ENCODE results near the gene FFAR3.
"Not testable (repeated sequence)": the region's sequence is repeated elsewhere in the genome, so short reads cannot be mapped to it uniquely, and the experiment has no call there.

Gene FFAR3

GRCh38 chr19:35351411-35352176, 6.7 kb upstream of the FFAR3 start:
- no peak for DNase-seq

GRCh38 chr19:35352177-35352447, 6.1 kb upstream of the FFAR3 start:
- no peak for DNase-seq

- DNase-seq: peak; percentile 87
These were observed 5.6 kb upstream of the FFAR3 start for GRCh38 chr19:35352448-35353304.

GRCh38 chr19:35353635-35354034, 4.6 kb upstream of the FFAR3 start:
- peak; percentile 49 for DNase-seq

GRCh38 chr19:35354898-35355297, 3.4 kb upstream of the FFAR3 start:
- no peak for DNase-seq

- DNase-seq: no peak
These were observed 2.3 kb upstream of the FFAR3 start for GRCh38 chr19:35355791-35356460.

GRCh38 chr19:35358834-35359233, 574 bp downstream of the FFAR3 start:
- DNase-seq: not testable (repeated sequence)

- not testable (repeated sequence) for DNase-seq
These were observed 1.1 kb downstream of the FFAR3 start for GRCh38 chr19:35359395-35359794.

- not testable (repeated sequence) for DNase-seq
These were observed 1.8 kb downstream of the FFAR3 start for GRCh38 chr19:35360081-35360480.

GRCh38 chr19:35360880-35361420, 2.7 kb downstream of the FFAR3 start:
- no peak for DNase-seq

- no peak for DNase-seq
These were observed 4.2 kb downstream of the FFAR3 start for GRCh38 chr19:35362261-35363000.

GRCh38 chr19:35363001-35363590, 4.8 kb downstream of the FFAR3 start:
- no peak for DNase-seq

GRCh38 chr19:35363711-35364425, 5.6 kb downstream of the FFAR3 start:
- DNase-seq: no peak

- no peak for DNase-seq
These were observed 7.0 kb downstream of the FFAR3 start for GRCh38 chr19:35365303-35365702.

GRCh38 chr19:35368378-35368777, 10.1 kb downstream of the FFAR3 start:
- no peak for DNase-seq

GRCh38 chr19:35369522-35369921, 11.3 kb downstream of the FFAR3 start:
- peak; percentile 16 for DNase-seq

- DNase-seq: no peak
These were observed 12.5 kb downstream of the FFAR3 start, which contains the start of gene GPR42 for GRCh38 chr19:35370722-35371121. TSS of gene GPR42 (plus strand) at chr19:35371068. CDS start at chr19:35371360, 292 bp downstream.

- no peak for DNase-seq
These were observed 15.2 kb downstream of the FFAR3 start for GRCh38 chr19:35373492-35373891.

- DNase-seq: not testable (repeated sequence)
These were observed 15.8 kb downstream of the FFAR3 start for GRCh38 chr19:35374031-35374430.

- no peak for DNase-seq
These were observed 17.4 kb downstream of the FFAR3 start for GRCh38 chr19:35375505-35376307.

- DNase-seq: no peak
These were observed 19.4 kb downstream of the FFAR3 start for GRCh38 chr19:35377656-35378055.

All from OCI-M1 (cell line).